MCF 10A (cell line): ENCODE results near the gene OR51F1. TPM values are rescaled to one million over a fixed set of nuclear protein-coding genes. Genes with fewer than 3 reads are reported as not detected.
"Not testable (repeated sequence)": the region's sequence is repeated elsewhere in the genome, so short reads cannot be mapped to it uniquely, and the experiment has no call there.

Experiments
- Bru-seq: library from RNA; stranded (reverse); fragments of 400-500 nt; gene quantifications from one replicate; lab custom pipeline; 2021; lab: Mats Ljungman, UMichigan
- BruChase-seq, 2 experiments: library from RNA; stranded (reverse); fragments of 400-500 nt; gene quantifications; one replicate each; lab custom pipeline; 2021; lab: Mats Ljungman, UMichigan
- BruUV-seq: library from RNA; stranded (reverse); fragments of 400-500 nt; replicated peaks from 2 replicates; lab custom pipeline; 2021; lab: Mats Ljungman, UMichigan
- CTCF ChIA-PET: fragments of 300-600 bp; sonication (Branson Sonifier 250); formaldehyde crosslinking; extraction: SDS; loops from one replicate; lab custom pipeline; 2021; ENCODE audit warnings: antibody characterized with exemption, inconsistent platforms; lab: Yijun Ruan, JAX
- POLR2A ChIA-PET: fragments of 300-600, 350-650 bp; sonication (Branson Sonifier 250); formaldehyde crosslinking; extraction: SDS; loops from one replicate; lab custom pipeline; 2020; ENCODE audit warnings: antibody characterized with exemption, inconsistent platforms; lab: Yijun Ruan, JAX
- DNase-seq: peaks from one replicate; pipeline ENCODE4 v3.0.0-alpha.2; 2018; ENCODE audit not compliant: unreplicated experiment
- H3K27ac Mint-ChIP-seq: one replicate; pipeline ENCODE4 v1.8.0; 2022; ENCODE audit warnings: mild to moderate bottlenecking, low read depth, mixed read lengths; ENCODE audit not compliant: unreplicated experiment
- H3K27me3 Mint-ChIP-seq: one replicate; pipeline ENCODE4 v1.8.0; 2022; ENCODE audit warnings: mixed read lengths; ENCODE audit not compliant: insufficient read depth, unreplicated experiment
- H3K36me3 Mint-ChIP-seq: one replicate; pipeline ENCODE4 v1.8.0; 2022; ENCODE audit warnings: mild to moderate bottlenecking, moderate library complexity, mixed read lengths; ENCODE audit not compliant: insufficient read depth, unreplicated experiment
- H3K4me1 Mint-ChIP-seq: one replicate; pipeline ENCODE4 v1.8.0; 2022; ENCODE audit warnings: mixed read lengths; ENCODE audit not compliant: insufficient read depth, unreplicated experiment
- H3K4me3 Mint-ChIP-seq: one replicate; pipeline ENCODE4 v1.8.0; 2022; ENCODE audit warnings: mild to moderate bottlenecking, moderate library complexity, mixed read lengths; ENCODE audit not compliant: unreplicated experiment
- H3K9me3 Mint-ChIP-seq: one replicate; pipeline ENCODE4 v1.8.0; 2022; ENCODE audit warnings: mixed read lengths; ENCODE audit not compliant: unreplicated experiment
- CTCF ChIP-seq: fragments of 200-600 bp; IDR thresholded peaks from one replicate; pipeline ENCODE4 v1.8.0; 2022; ENCODE audit warnings: antibody characterized with exemption, mild to moderate bottlenecking; ENCODE audit not compliant: unreplicated experiment
- intact Hi-C: fragments of 100-400 bp; cut with micrococcal nuclease; formaldehyde crosslinking; loops from 2 replicates; pipeline ENCODE4 v1.14.1; 2022
- long read RNA-seq: library from polyadenylated mRNA; stranded (forward); transcript quantifications from one replicate; pipeline ENCODE4 v2.0.0, GENCODE V29; 2022
- total RNA-seq: library from RNA; stranded (reverse); gene quantifications from 2 replicates; pipeline ENCODE4 v1.2.3, GENCODE V29; 2022

OR51F1 gene
- not detected in 2 replicates for total RNA-seq
- Bru-seq, nascent RNA, result not detected
- not detected for BruChase-seq, experiment 1, labeled RNA remaining after a 6-hour chase
- not detected for BruChase-seq, experiment 2, labeled RNA remaining after a 2-hour chase
- long read RNA-seq, result 0 reads

- no peak for TF ChIP-seq CTCF
- no peaks in the 10 kb centered on the region for H3K4me1 Mint-ChIP-seq
- CTCF ChIA-PET, result no interaction called here
- no TSS peak for BruUV-seq
- no peaks in the 10 kb centered on the region for H3K9me3 Mint-ChIP-seq
- no peaks in the 10 kb centered on the region for H3K36me3 Mint-ChIP-seq
- H3K4me3 Mint-ChIP-seq, result no peak within 1 kb of the TSS
- no peak for DNase-seq
- no peak within 1 kb of the TSS for H3K27ac Mint-ChIP-seq
- POLR2A ChIA-PET, result no interaction called here
- H3K27me3 Mint-ChIP-seq, result peaks cover 32% of the 10 kb centered on the region
- intact Hi-C loops, result no loop called here
Observed at GRCh38 chr11:4769838-4770237, at the start of gene OR51F1. Gene OR51F1 (minus strand): TSS chr11:4769938. CDS start chr11:4769938, 0 bp downstream.

DNA sequence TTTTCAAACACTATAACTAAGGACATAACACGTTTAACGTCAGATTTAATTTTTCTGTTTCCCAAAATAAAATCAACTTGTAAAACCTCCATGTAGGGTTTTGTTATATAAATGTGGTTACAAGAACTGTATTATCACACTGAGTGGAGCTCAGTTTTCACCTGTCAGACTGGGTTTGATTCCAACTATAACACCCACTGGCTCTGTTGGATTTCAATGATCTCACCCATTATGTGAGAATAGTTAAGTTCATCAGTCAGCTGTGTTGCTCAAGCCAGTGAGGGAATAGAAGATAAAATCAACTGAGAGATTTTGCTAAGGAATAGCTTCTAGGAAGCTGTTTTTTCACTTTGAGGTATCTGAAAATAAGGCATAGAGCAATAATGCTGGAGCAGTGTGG lies 39.5 kb upstream of the OR51F1 start:
- ChIA-PET POLR2A (no interaction called here), CTCF (no interaction called here)
- Mint-ChIP-seq H3K36me3 (no peaks in the 10 kb centered on the region), H3K27me3 (peaks cover 10% of the 10 kb centered on the region), H3K27ac (no peak overlapping the region), H3K4me3 (no peak overlapping the region), H3K4me1 (no peaks in the 10 kb centered on the region), H3K9me3 (no peaks in the 10 kb centered on the region)
- no peak for DNase-seq
- BruUV-seq, result no TSS peak
- no peak for TF ChIP-seq CTCF
- intact Hi-C loops, result no loop called here

GRCh38 chr11:4808476-4808875 lies 38.7 kb upstream of the OR51F1 start:
- no peak for TF ChIP-seq CTCF
- ChIA-PET CTCF (no interaction called here), POLR2A (no interaction called here)
- H3K9me3 Mint-ChIP-seq, result no peaks in the 10 kb centered on the region
- BruUV-seq, result no TSS peak
- peaks cover 3% of the 10 kb centered on the region for H3K27me3 Mint-ChIP-seq
- no peak overlapping the region for H3K27ac Mint-ChIP-seq
- H3K4me3 Mint-ChIP-seq, result no peak overlapping the region
- H3K4me1 Mint-ChIP-seq, result no peaks in the 10 kb centered on the region
- intact Hi-C loops, result no loop called here
- DNase-seq, result no peak
- no peaks in the 10 kb centered on the region for H3K36me3 Mint-ChIP-seq

GRCh38 chr11:4804280-4804679 lies 34.5 kb upstream of the OR51F1 start, which contains the start of gene OR52R1:
Gene OR52R1 (minus strand): TSS chr11:4804380. CDS start chr11:4804380, 0 bp downstream.
- H3K4me1 Mint-ChIP-seq, result no peaks in the 10 kb centered on the region
- intact Hi-C loops, result no loop called here
- no peak within 1 kb of the TSS for H3K4me3 Mint-ChIP-seq
- no peaks in the 10 kb centered on the region for H3K36me3 Mint-ChIP-seq
- TF ChIP-seq CTCF, result no peak
- H3K9me3 Mint-ChIP-seq, result peaks cover 8% of the 10 kb centered on the region
- no peak for DNase-seq
- ChIA-PET POLR2A (no interaction called here), CTCF (interaction anchor here (0.7 to 1.1 kb wide), 2 partner anchors 167 to 403 kb away, joined by 3 to 7 read pairs; partner anchors contain the start of gene OR51D1)
- H3K27me3 Mint-ChIP-seq, result no peaks in the 10 kb centered on the region
- no peak within 1 kb of the TSS for H3K27ac Mint-ChIP-seq
- BruUV-seq, result no TSS peak

DNA sequence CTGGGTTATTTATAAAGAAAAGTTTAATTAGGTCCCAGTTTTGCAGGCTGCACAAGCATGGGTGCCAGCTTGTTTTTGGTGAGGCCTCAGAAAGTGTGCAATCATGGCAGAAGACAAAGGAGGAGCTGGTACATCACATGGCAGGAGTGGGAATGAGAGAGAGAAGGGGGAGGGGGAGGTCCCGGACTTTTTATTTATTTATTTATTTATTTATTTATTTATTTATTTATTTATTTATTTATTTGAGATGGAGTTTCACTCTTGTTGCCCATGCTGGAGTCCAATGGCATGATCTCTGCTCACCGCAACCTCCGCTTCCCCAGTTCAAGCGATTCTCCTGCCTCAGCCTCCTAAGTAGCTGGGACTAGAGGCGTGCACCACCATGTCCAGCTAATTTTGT lies 31.6 kb upstream of the OR51F1 start:
- DNase-seq, H3K27me3 Mint-ChIP-seq, H3K27ac Mint-ChIP-seq, H3K9me3 Mint-ChIP-seq, H3K36me3 Mint-ChIP-seq, H3K4me1 Mint-ChIP-seq, BruUV-seq, CTCF ChIA-PET, H3K4me3 Mint-ChIP-seq, intact Hi-C loops: not testable (repeated sequence)
- POLR2A ChIA-PET, result interaction anchor here (0.8 kb wide), 1 partner anchor 9 kb away, joined by 3 read pairs; no protein-coding TSS in a partner anchor
